GM23248 (cell line): ENCODE data around the gene OPCML. TPM values are rescaled to one million over a fixed set of nuclear protein-coding genes. Genes with fewer than 3 reads are reported as not detected.

Source experiments
- DNase-seq: peaks from one replicate; pipeline ENCODE4 v3.0.0-alpha.2; 2015
- H2AFZ ChIP-seq: fragments of 200-600 bp; sonication (generic); 2 replicates; pipeline ENCODE4 v1.6.1; 2016; ENCODE audit warnings: antibody characterized with exemption
- H3F3A ChIP-seq: fragments of 200-600 bp; sonication (generic); 2 replicates; pipeline ENCODE4 v1.6.1; 2016; ENCODE audit warnings: mild to moderate bottlenecking, antibody characterized with exemption, mixed run types; ENCODE audit not compliant: insufficient read depth
- H3K27ac ChIP-seq: fragments of 200-600 bp; sonication (generic); 2 replicates; pipeline ENCODE4 v1.5.1; 2016; ENCODE audit warnings: mild to moderate bottlenecking
- H3K27me3 ChIP-seq: fragments of 200-600 bp; sonication (generic); replicated peaks from 2 replicates; pipeline ENCODE4 v1.6.1; 2016; ENCODE audit warnings: mild to moderate bottlenecking; ENCODE audit not compliant: insufficient read depth
- H3K36me3 ChIP-seq: fragments of 200-600 bp; sonication (generic); 2 replicates; pipeline ENCODE4 v1.6.1; 2016; ENCODE audit warnings: low read depth, mild to moderate bottlenecking
- H3K4me1 ChIP-seq: fragments of 200-600 bp; sonication (generic); 2 replicates; pipeline ENCODE4 v1.6.1; 2016; ENCODE audit warnings: mild to moderate bottlenecking; ENCODE audit not compliant: insufficient read depth
- H3K4me2 ChIP-seq: fragments of 200-600 bp; sonication (generic); one replicate; pipeline ENCODE4 v1.6.1; 2016; ENCODE audit warnings: mild to moderate bottlenecking; ENCODE audit not compliant: unreplicated experiment
- H3K4me3 ChIP-seq: fragments of 200-600 bp; sonication (generic); 2 replicates; pipeline ENCODE4 v1.5.1; 2016; ENCODE audit warnings: mild to moderate bottlenecking
- H3K79me2 ChIP-seq: fragments of 200-600 bp; sonication (generic); 2 replicates; pipeline ENCODE4 v1.6.1; 2016; ENCODE audit warnings: mild to moderate bottlenecking; ENCODE audit not compliant: insufficient read depth
- H3K9ac ChIP-seq: fragments of 200-600 bp; sonication (generic); 2 replicates; pipeline ENCODE4 v1.6.1; 2016; ENCODE audit warnings: mild to moderate bottlenecking
- H3K9me2 ChIP-seq: fragments of 200-600 bp; sonication (generic); 2 replicates; pipeline ENCODE4 v1.6.1; 2016; ENCODE audit warnings: mixed run types, mild to moderate bottlenecking, moderate library complexity; ENCODE audit not compliant: insufficient read depth
- H3K9me3 ChIP-seq: fragments of 200-600 bp; sonication (generic); one replicate; pipeline ENCODE4 v1.6.1; 2017; ENCODE audit warnings: low read depth
- H4K20me1 ChIP-seq: fragments of 200-600 bp; sonication (generic); 2 replicates; pipeline ENCODE4 v1.6.0; 2016; ENCODE audit not compliant: insufficient read depth
- EZH2 ChIP-seq: fragments of 200-600 bp; sonication (generic); IDR thresholded peaks from 2 replicates; pipeline ENCODE4 v1.6.1; 2018; ENCODE audit warnings: antibody characterized with exemption, mild to moderate bottlenecking; ENCODE audit not compliant: insufficient read depth, poor library complexity, severe bottlenecking
- EZH2phosphoT487 ChIP-seq: fragments of 200-600 bp; sonication (generic); IDR thresholded peaks from 2 replicates; pipeline ENCODE4 v1.6.1; 2018; ENCODE audit warnings: antibody characterized with exemption, moderate library complexity, mild to moderate bottlenecking, low read depth; ENCODE audit not compliant: insufficient read depth
- WGBS, 2 experiments: methylation state at CpG; one replicate each; pipeline ENCODE4 v1.1.6; 2015 to 2017; ENCODE audit warnings: low lambda C conversion rate in 2 of 2, low coverage in 1 of 2; ENCODE audit errors: missing lambda C conversion rate in 2 of 2; 5-methylcytosine and 5-hydroxymethylcytosine counted together
- in situ Hi-C: fragments of 300-500 bp; cut with MboI; formaldehyde crosslinking; loops from 2 replicates; pipeline ENCODE4 v1.15.0; 2020
- polyA plus RNA-seq: library from polyadenylated mRNA; unstranded; fragments of >200 nt; fragmentation: Nextera tagmentation; extraction: Ambion mirVana; gene quantifications from 2 replicates; pipeline ENCODE4 v1.2.1, GENCODE V29; 2016
- total RNA-seq: library from RNA; depleted of rRNA; stranded (reverse); fragments of >200 nt; shearing (Covaris generic); gene quantifications from 2 replicates; pipeline ENCODE4 v1.2.3, GENCODE V29; 2014

Gene OPCML
- total and polyA plus RNA-seq, 2 experiments from 2014 or later = 0.69 to 1.6 TPM

- H3K36me3 ChIP-seq = no peaks in the 10 kb centered on the region
Measured at GRCh38 chr11:132681971-132682370, 850.3 kb downstream of the OPCML start.

GRCh38 chr11:132680584-132680983 is 851.7 kb downstream of the OPCML start:
- no peak overlapping the region for H3K4me2 ChIP-seq
- peaks cover 10% of the 10 kb centered on the region for H3K4me1 ChIP-seq
- no peaks in the 10 kb centered on the region for H3K27me3 ChIP-seq
- H3K9ac ChIP-seq = no peak overlapping the region
- H3K9me2 ChIP-seq = peaks cover 7% of the 10 kb centered on the region; the same call in 1 of the 2 replicates
- peaks cover 4% of the 10 kb centered on the region for H3K9me3 ChIP-seq
- DNase-seq = no peak
- 72 to 73% methylated on average over 12 of the region's 12 CpGs for WGBS, 2 experiments
- H2AFZ ChIP-seq = no peak overlapping the region
- H4K20me1 ChIP-seq = no peaks in the 10 kb centered on the region
- H3K79me2 ChIP-seq = no peaks in the 10 kb centered on the region
- no peaks in the 10 kb centered on the region for H3F3A ChIP-seq
- no peak overlapping the region for H3K4me3 ChIP-seq
- TF ChIP-seq EZH2 = no peak
- TF ChIP-seq EZH2phosphoT487 = no peak
- no peaks in the 10 kb centered on the region for H3K36me3 ChIP-seq
- in situ Hi-C loops = no loop called here
- H3K27ac ChIP-seq = no peak overlapping the region

More at GRCh38 chr11:132681971-132682370, 850.3 kb downstream of the OPCML start:
- Histone ChIP-seq H3F3A (no peaks in the 10 kb centered on the region), H3K9me2 (peaks cover 7% of the 10 kb centered on the region; the same call in 1 of the 2 replicates), H3K4me2 (no peak overlapping the region), H3K9ac (no peak overlapping the region), H3K4me3 (no peak overlapping the region), H4K20me1 (no peaks in the 10 kb centered on the region), H2AFZ (no peak overlapping the region), H3K27ac (no peak overlapping the region), H3K79me2 (no peaks in the 10 kb centered on the region), H3K27me3 (no peaks in the 10 kb centered on the region), H3K9me3 (peaks cover 4% of the 10 kb centered on the region), H3K4me1 (peaks cover 10% of the 10 kb centered on the region)
- TF ChIP-seq EZH2phosphoT487 = no peak
- TF ChIP-seq EZH2 = no peak
- in situ Hi-C loops = no loop called here
- WGBS, 2 experiments = 53 to 55% methylated on average over 7 of the region's 7 CpGs
- no peak for DNase-seq

- WGBS, 2 experiments = 43 to 46% methylated on average over 4 of the region's 4 CpGs
- Histone ChIP-seq H3K27me3 (no peaks in the 10 kb centered on the region), H4K20me1 (no peaks in the 10 kb centered on the region), H3K27ac (no peak overlapping the region), H3K9ac (no peak overlapping the region), H3K4me3 (no peak overlapping the region), H3K4me2 (no peak overlapping the region), H3K36me3 (no peaks in the 10 kb centered on the region), H3K9me2 (no peaks in the 10 kb centered on the region), H3K9me3 (peaks cover 4% of the 10 kb centered on the region), H3F3A (no peaks in the 10 kb centered on the region), H3K4me1 (no peaks in the 10 kb centered on the region), H2AFZ (no peak overlapping the region), H3K79me2 (no peaks in the 10 kb centered on the region)
- TF ChIP-seq EZH2phosphoT487 (no peak), EZH2 (no peak)
- in situ Hi-C loops = no loop called here
- no peak for DNase-seq
Measured at GRCh38 chr11:132674151-132674550, 858.1 kb downstream of the OPCML start.

GRCh38 chr11:132671851-132672370 is 860.4 kb downstream of the OPCML start:
- Histone ChIP-seq H3K79me2 (no peaks in the 10 kb centered on the region), H3K27me3 (no peaks in the 10 kb centered on the region), H3K4me1 (no peaks in the 10 kb centered on the region), H3K27ac (no peak overlapping the region), H3F3A (no peaks in the 10 kb centered on the region), H3K4me3 (no peak overlapping the region), H4K20me1 (no peaks in the 10 kb centered on the region), H3K9ac (no peak overlapping the region), H3K9me2 (no peaks in the 10 kb centered on the region), H3K36me3 (no peaks in the 10 kb centered on the region), H3K9me3 (no peaks in the 10 kb centered on the region), H2AFZ (no peak overlapping the region), H3K4me2 (no peak overlapping the region)
- no peak for DNase-seq
- in situ Hi-C loops = no loop called here
- 10 to 21% methylated on average over 3 of the region's 3 CpGs for WGBS, 2 experiments
- TF ChIP-seq EZH2phosphoT487 = no peak
